HEK293 (cell line): ENCODE results near the gene UBL7.

Source experiments
- CTCF ChIA-PET: fragments of 350-600 bp; formaldehyde crosslinking; extraction: SDS; loops from one replicate; lab custom pipeline; 2021; ENCODE audit warnings: antibody characterized with exemption; lab: Yijun Ruan, JAX
- POLR2A ChIA-PET: fragments of 300-600 bp; formaldehyde crosslinking; extraction: SDS; loops from one replicate; lab custom pipeline; 2020; ENCODE audit warnings: antibody characterized with exemption, inconsistent platforms; lab: Yijun Ruan, JAX
- H3K27ac ChIP-seq: fragments of 200-500 bp; sonication (Bioruptor generic); 2 replicates; pipeline ENCODE4 v1.5.1; 2014; ENCODE audit warnings: low read depth, low read length, control low read depth, inconsistent platforms; ENCODE audit errors: extremely low read depth
- H3K36me3 ChIP-seq, 2 experiments: fragments of 200-500 bp in 1 of 2; sonication (Bioruptor generic) in 1 of 2; 1 replicate in 1 of 2; 2 replicates in 1 of 2; pipeline ENCODE4 v1.5.1; 2014 to 2017; ENCODE audit warnings: inconsistent platforms in 2 of 2, low read length in 2 of 2; ENCODE audit not compliant: control insufficient read depth in 2 of 2, insufficient read depth in 1 of 2
- H3K4me1 ChIP-seq: fragments of 200-500 bp; sonication (Bioruptor generic); 2 replicates; pipeline ENCODE4 v1.5.1; 2014; ENCODE audit warnings: mild to moderate bottlenecking, low read length, inconsistent platforms; ENCODE audit not compliant: control insufficient read depth, insufficient read depth
- H3K4me3 ChIP-seq: 2 replicates; pipeline ENCODE4 v1.5.1; 2011; ENCODE audit warnings: low read depth, mild to moderate bottlenecking, control low read depth, low read length, moderate library complexity
- H3K9me3 ChIP-seq: fragments of 200-500 bp; sonication (Bioruptor generic); 2 replicates; pipeline ENCODE4 v1.5.1; 2014; ENCODE audit warnings: low read depth, low read length, inconsistent platforms; ENCODE audit not compliant: control insufficient read depth, insufficient read depth
- IKZF3 ChIP-seq: fragments of 450-650 bp; IDR thresholded peaks from 2 replicates; pipeline ENCODE4 v1.5.0; 2018; ENCODE audit warnings: missing biosample characterization, mild to moderate bottlenecking, missing genetic modification characterization, moderate library complexity
- KLF9 ChIP-seq: fragments of 450-650 bp; formaldehyde crosslinking; IDR thresholded peaks from 2 replicates; pipeline ENCODE4 v1.5.1; 2016; ENCODE audit warnings: missing biosample characterization, missing genetic modification characterization, low read depth
- OSR2 ChIP-seq: fragments of 450-650 bp; formaldehyde crosslinking; IDR thresholded peaks from 2 replicates; pipeline ENCODE4 v1.5.1; 2016; ENCODE audit warnings: missing biosample characterization, missing genetic modification characterization
- OVOL3 ChIP-seq: fragments of 450-650 bp; formaldehyde crosslinking; IDR thresholded peaks from 2 replicates; pipeline ENCODE4 v1.5.1; 2016; ENCODE audit warnings: missing biosample characterization, missing genetic modification characterization
- PATZ1 ChIP-seq: fragments of 450-650 bp; formaldehyde crosslinking; IDR thresholded peaks from 2 replicates; pipeline ENCODE4 v1.5.1; 2016; ENCODE audit warnings: missing biosample characterization, missing genetic modification characterization
- PRDM6 ChIP-seq: fragments of 450-650 bp; formaldehyde crosslinking; IDR thresholded peaks from 2 replicates; pipeline ENCODE4 v1.5.1; 2017; ENCODE audit warnings: missing biosample characterization, missing genetic modification characterization
- TSHZ1 ChIP-seq: fragments of 450-650 bp; formaldehyde crosslinking; IDR thresholded peaks from 2 replicates; pipeline ENCODE4 v1.5.1; 2016; ENCODE audit warnings: missing biosample characterization, missing genetic modification characterization, borderline replicate concordance
- WT1 ChIP-seq: fragments of 450-650 bp; formaldehyde crosslinking; IDR thresholded peaks from 2 replicates; pipeline ENCODE4 v1.5.1; 2016; ENCODE audit warnings: missing biosample characterization, missing genetic modification characterization
- ZBTB44 ChIP-seq: fragments of 450-650 bp; IDR thresholded peaks from 2 replicates; pipeline ENCODE4 v1.5.1; 2018; ENCODE audit warnings: missing biosample characterization, mild to moderate bottlenecking, missing genetic modification characterization
- ZNF114 ChIP-seq: fragments of 450-650 bp; formaldehyde crosslinking; IDR thresholded peaks from 2 replicates; pipeline ENCODE4 v1.5.0; 2017; ENCODE audit warnings: missing biosample characterization, missing genetic modification characterization
- ZNF138 ChIP-seq: fragments of 450-650 bp; formaldehyde crosslinking; IDR thresholded peaks from 2 replicates; pipeline ENCODE4 v1.5.1; 2016; ENCODE audit warnings: missing biosample characterization, missing genetic modification characterization, borderline replicate concordance
- ZNF311 ChIP-seq: fragments of 450-650 bp; formaldehyde crosslinking; IDR thresholded peaks from 2 replicates; pipeline ENCODE4 v1.5.1; 2017; ENCODE audit warnings: missing biosample characterization, missing genetic modification characterization, borderline replicate concordance
- ZNF362 ChIP-seq: fragments of 450-650 bp; formaldehyde crosslinking; IDR thresholded peaks from 2 replicates; pipeline ENCODE4 v1.5.1; 2016; ENCODE audit warnings: missing biosample characterization, missing genetic modification characterization
- ZNF394 ChIP-seq: fragments of 450-650 bp; formaldehyde crosslinking; IDR thresholded peaks from 2 replicates; pipeline ENCODE4 v1.5.1; 2016; ENCODE audit warnings: missing biosample characterization, missing genetic modification characterization, mild to moderate bottlenecking, moderate library complexity, borderline replicate concordance
- ZNF501 ChIP-seq: fragments of 450-650 bp; formaldehyde crosslinking; IDR thresholded peaks from 2 replicates; pipeline ENCODE4 v1.5.1; 2016; ENCODE audit warnings: missing biosample characterization, missing genetic modification characterization
- ZNF624 ChIP-seq: fragments of 450-650 bp; formaldehyde crosslinking; IDR thresholded peaks from 2 replicates; pipeline ENCODE4 v1.5.1; 2017; ENCODE audit warnings: missing biosample characterization, missing genetic modification characterization
- ZNF660 ChIP-seq: fragments of 450-650 bp; IDR thresholded peaks from 2 replicates; pipeline ENCODE4 v1.5.1; 2018; ENCODE audit warnings: missing biosample characterization, mild to moderate bottlenecking, missing genetic modification characterization
- ZNF747 ChIP-seq: fragments of 450-650 bp; formaldehyde crosslinking; IDR thresholded peaks from 2 replicates; pipeline ENCODE4 v1.5.1; 2016; ENCODE audit warnings: missing biosample characterization, missing genetic modification characterization
- ZSCAN16 ChIP-seq: fragments of 450-650 bp; formaldehyde crosslinking; IDR thresholded peaks from 2 replicates; pipeline ENCODE4 v1.5.1; 2016; ENCODE audit warnings: missing biosample characterization, missing genetic modification characterization
- ZSCAN4 ChIP-seq: fragments of 450-650 bp; formaldehyde crosslinking; IDR thresholded peaks from 2 replicates; pipeline ENCODE4 v1.5.1; 2017; ENCODE audit warnings: missing biosample characterization, missing genetic modification characterization

Gene UBL7

GRCh38 chr15:74464897-74465296 lies 3.9 kb upstream of the UBL7 start (continued):
- TF ChIP-seq PATZ1 (tag by site-specific recombination) (no peak), TSHZ1 (tag by site-specific recombination) (no peak), WT1 (tag by site-specific recombination) (no peak), PRDM6 (no peak), ZNF362 (tag by site-specific recombination) (no peak), OSR2 (no peak), OVOL3 (tag by site-specific recombination) (no peak), ZNF747 (tag by site-specific recombination) (no peak), ZNF660 (tag by site-specific recombination) (no peak), ZNF394 (tag by site-specific recombination) (no peak)
- TF ChIP-seq, all 188 proteins: peak for 0

- CTCF ChIA-PET: interaction anchor here (0.8 to 1.2 kb wide), 2 partner anchors 25 to 26 kb away, joined by 3 to 4 read pairs; no protein-coding TSS in a partner anchor
- H3K4me3 ChIP-seq: no peak overlapping the region
- H3K36me3 ChIP-seq: peaks cover 13 to 33% of the 10 kb centered on the region in 2 experiments
- POLR2A ChIA-PET: no interaction called here
- H3K27ac ChIP-seq: no peak overlapping the region
- H3K4me1 ChIP-seq: peaks cover 2% of the 10 kb centered on the region; the same call in 1 of the 2 replicates
- H3K9me3 ChIP-seq: no peaks in the 10 kb centered on the region
- TF ChIP-seq KLF9 (tag by site-specific recombination) (no peak), TSHZ1 (tag by site-specific recombination) (no peak), ZNF311 (tag by site-specific recombination) (no peak), ZNF624 (no peak), ZSCAN16 (tag by site-specific recombination) (no peak), ZSCAN4 (no peak), ZBTB44 (no peak), ZNF138 (tag by site-specific recombination) (no peak), ZNF114 (tag by site-specific recombination) (no peak), ZNF501 (no peak), OVOL3 (tag by site-specific recombination) (no peak), IKZF3 (tag by site-specific recombination) (no peak)
These were observed 3.3 kb upstream of the UBL7 start for GRCh38 chr15:74464216-74464615.
